Suprapubic skin (tissue), 4 donors: ENCODE measurements around the gene WDR91. TPM values are rescaled to one million over a fixed set of nuclear protein-coding genes. Genes with fewer than 3 reads are reported as not detected.
A peak's percentile ranks its signal among the peaks of the same experiment; 100 is the strongest.

Experiments
- DNase-seq, 2 donors: peaks; one replicate each; pipeline ENCODE4 v3.0.0-alpha.2; 2019; ENCODE audit warnings: low spot score in 2 of 2
- H3K27ac ChIP-seq: fragments of 200-600 bp; sonication (generic); one replicate; pipeline ENCODE4 v1.5.1; 2019
- H3K27me3 ChIP-seq: fragments of 200-600 bp; sonication (generic); one replicate; pipeline ENCODE4 v1.5.1; 2019
- H3K36me3 ChIP-seq: fragments of 200-600 bp; sonication (generic); one replicate; pipeline ENCODE4 v1.5.1; 2019
- H3K4me1 ChIP-seq: fragments of 200-600 bp; sonication (generic); one replicate; pipeline ENCODE4 v1.5.1; 2019
- H3K4me3 ChIP-seq: fragments of 200-600 bp; sonication (generic); one replicate; pipeline ENCODE4 v1.5.1; 2019; ENCODE audit warnings: mild to moderate bottlenecking
- H3K9me3 ChIP-seq: fragments of 200-600 bp; sonication (generic); one replicate; pipeline ENCODE4 v1.5.1; 2019
- EP300 ChIP-seq: sonication (generic); formaldehyde crosslinking; IDR thresholded peaks from one replicate; pipeline ENCODE4 v1.6.1; 2017; ENCODE audit warnings: antibody characterized with exemption
- POLR2A ChIP-seq, 2 donors: fragments of 450-650 bp; IDR thresholded peaks; one replicate each; pipeline ENCODE4 v1.6.1; 2017; ENCODE audit warnings: antibody characterized with exemption in 2 of 2, mild to moderate bottlenecking in 2 of 2, moderate library complexity in 2 of 2
- POLR2AphosphoS5 ChIP-seq, 3 donors: sonication (generic); formaldehyde crosslinking; IDR thresholded peaks; one replicate each; pipeline ENCODE4 v1.6.1; 2017; ENCODE audit warnings: antibody characterized with exemption in 3 of 3
- WGBS: methylation state at CpG from one replicate; pipeline ENCODE4 v1.1.5; 2018; 5-methylcytosine and 5-hydroxymethylcytosine counted together
- total RNA-seq, 4 donors: library from RNA; depleted of rRNA; stranded (reverse); fragments of >200 nt; gene quantifications; one replicate each; pipeline ENCODE4 v1.1.0, GENCODE V29; 2016
- TF ChIP-seq, protein P1 (sequence below), 2 donors: fragments of 200-600 bp in 1 of 2; fragments of 450-650 bp in 1 of 2; sonication (generic) in 1 of 2; IDR thresholded peaks; one replicate each; pipeline ENCODE4 v1.5.1; 2016 to 2019; ENCODE audit warnings: antibody characterized with exemption in 2 of 2, mild to moderate bottlenecking in 1 of 2, moderate library complexity in 1 of 2

The WDR91 gene
- total RNA-seq, 4 donors from 2014 or later, result 18.1 to 38.9 (median 29.4) TPM

DNA sequence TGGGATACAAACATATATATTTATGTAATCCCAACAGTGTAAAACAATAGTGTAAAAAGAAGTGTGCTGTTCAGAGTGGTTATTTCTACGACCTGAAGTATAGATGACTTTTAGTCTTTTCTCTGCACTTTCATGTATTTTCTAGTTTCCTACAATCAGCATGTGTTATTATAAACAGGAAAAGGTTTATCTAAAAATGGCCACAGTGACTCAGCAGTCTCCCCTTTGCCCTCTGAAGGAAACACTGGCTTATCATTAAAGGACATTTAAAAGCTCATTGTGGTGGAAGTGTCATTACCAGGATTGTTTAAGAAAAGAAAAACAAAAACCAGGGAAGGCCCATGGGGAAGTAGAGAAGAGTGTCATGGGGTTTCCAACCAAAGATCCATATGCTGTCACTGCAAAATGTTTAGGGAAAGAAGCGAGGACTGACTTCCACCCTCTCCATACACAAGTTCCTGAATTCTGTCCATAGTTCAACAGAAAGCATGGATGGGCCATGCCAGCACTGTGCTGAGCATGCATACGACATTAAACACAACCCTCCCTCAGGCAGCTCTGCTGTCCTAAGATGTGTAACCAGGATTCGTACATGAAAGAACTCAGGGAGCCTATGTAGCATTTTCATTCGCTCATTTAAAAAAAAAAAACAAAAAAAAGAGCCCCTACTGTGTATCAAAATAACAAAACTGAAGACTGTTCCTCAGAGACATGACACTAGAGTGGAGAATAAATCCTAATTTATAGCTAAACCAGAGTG, 51.0 kb downstream of the WDR91 start:
- DNase-seq, result no peak
- Histone ChIP-seq H3K9me3 (peaks cover 14% of the 10 kb centered on the region), H3K4me3 (no peak overlapping the region), H3K36me3 (peaks cover 10% of the 10 kb centered on the region), H3K27ac (peak overlapping the region; percentile 27), H3K27me3 (no peaks in the 10 kb centered on the region), H3K4me1 (peaks cover 18% of the 10 kb centered on the region)
- TF ChIP-seq, protein P1, sequence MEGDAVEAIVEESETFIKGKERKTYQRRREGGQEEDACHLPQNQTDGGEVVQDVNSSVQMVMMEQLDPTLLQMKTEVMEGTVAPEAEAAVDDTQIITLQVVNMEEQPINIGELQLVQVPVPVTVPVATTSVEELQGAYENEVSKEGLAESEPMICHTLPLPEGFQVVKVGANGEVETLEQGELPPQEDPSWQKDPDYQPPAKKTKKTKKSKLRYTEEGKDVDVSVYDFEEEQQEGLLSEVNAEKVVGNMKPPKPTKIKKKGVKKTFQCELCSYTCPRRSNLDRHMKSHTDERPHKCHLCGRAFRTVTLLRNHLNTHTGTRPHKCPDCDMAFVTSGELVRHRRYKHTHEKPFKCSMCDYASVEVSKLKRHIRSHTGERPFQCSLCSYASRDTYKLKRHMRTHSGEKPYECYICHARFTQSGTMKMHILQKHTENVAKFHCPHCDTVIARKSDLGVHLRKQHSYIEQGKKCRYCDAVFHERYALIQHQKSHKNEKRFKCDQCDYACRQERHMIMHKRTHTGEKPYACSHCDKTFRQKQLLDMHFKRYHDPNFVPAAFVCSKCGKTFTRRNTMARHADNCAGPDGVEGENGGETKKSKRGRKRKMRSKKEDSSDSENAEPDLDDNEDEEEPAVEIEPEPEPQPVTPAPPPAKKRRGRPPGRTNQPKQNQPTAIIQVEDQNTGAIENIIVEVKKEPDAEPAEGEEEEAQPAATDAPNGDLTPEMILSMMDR (IDR thresholded peaks at IDR 0.05), result no peak
- TF ChIP-seq EP300, result no peak
- 75% methylated on average over 5 of the region's 5 CpGs for WGBS

DNA sequence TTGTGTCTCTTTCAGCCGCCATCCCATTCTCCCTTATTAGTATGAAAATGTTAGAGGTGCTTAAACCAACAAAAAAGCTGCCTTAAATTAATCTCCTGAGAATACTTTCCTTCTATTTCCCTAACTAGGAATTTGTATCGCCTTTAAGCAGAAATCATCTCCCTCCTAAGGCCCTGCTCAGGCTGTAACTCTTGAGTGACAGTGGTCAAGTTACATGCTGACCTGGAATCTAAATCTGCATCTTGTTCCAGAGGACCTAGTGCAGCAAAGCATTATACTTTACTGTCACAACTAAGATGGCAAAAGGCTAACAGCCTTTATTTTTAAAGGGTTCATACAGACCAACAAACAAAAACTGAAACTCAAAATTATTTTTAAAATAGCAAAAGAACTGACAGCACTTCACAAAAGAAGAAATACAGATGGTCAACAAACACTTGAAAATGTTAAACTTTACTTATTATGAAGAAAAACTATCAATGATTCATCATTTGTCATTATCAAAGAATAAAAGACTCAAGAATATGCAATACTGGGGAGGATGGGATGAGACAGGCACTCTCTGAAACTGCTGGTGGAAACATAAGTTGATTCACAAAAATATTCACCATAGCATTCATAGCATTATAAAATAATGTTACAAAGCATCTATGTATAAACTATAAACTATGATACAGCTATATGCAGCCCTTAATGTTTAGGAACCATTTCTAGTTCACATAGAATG, 51.8 kb downstream of the WDR91 start:
- TF ChIP-seq POLR2AphosphoS5 (IDR thresholded peaks at IDR 0.05), result no peak
- no peak for TF ChIP-seq EP300
- TF ChIP-seq POLR2A (IDR thresholded peaks at IDR 0.05), result no peak
- TF ChIP-seq, protein P1 (IDR thresholded peaks at IDR 0.05), result no peak
- peaks cover 3% of the 10 kb centered on the region for H3K36me3 ChIP-seq
- 93% methylated on average over 2 of the region's 2 CpGs for WGBS
- peaks cover 14% of the 10 kb centered on the region for H3K4me1 ChIP-seq
- H3K27me3 ChIP-seq, result no peaks in the 10 kb centered on the region
- DNase-seq, result no peak
- H3K27ac ChIP-seq, result no peak overlapping the region
- no peak overlapping the region for H3K4me3 ChIP-seq
- peaks cover 14% of the 10 kb centered on the region for H3K9me3 ChIP-seq

DNA sequence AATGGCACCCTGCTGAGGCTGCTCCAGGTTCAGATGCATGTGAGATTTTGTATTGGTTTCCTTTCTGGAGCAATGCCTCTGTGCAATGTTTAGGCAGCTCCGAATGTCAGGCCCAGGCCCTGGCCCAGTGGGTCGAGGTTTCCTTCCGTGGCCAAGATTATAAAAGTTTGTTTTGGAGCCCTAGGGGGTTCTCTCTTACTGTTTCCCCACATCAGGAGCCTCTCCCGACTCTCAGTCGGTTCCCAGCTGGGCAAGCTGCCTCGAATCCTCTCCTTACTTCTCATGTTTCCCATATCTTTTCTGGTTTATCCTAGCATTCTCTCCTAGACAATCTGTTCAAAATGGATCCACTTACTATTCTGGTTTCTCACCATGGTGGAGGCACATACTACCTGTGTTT, 52.5 kb downstream of the WDR91 start:
- no peak overlapping the region for H3K4me3 ChIP-seq
- peaks cover 14% of the 10 kb centered on the region for H3K4me1 ChIP-seq
- no peaks in the 10 kb centered on the region for H3K27me3 ChIP-seq
- peaks cover 14% of the 10 kb centered on the region for H3K9me3 ChIP-seq
- TF ChIP-seq POLR2A (IDR thresholded peaks at IDR 0.05) (no peak), EP300 (no peak), POLR2AphosphoS5 (IDR thresholded peaks at IDR 0.05) (no peak)
- TF ChIP-seq, protein P1 (IDR thresholded peaks at IDR 0.05), result no peak
- DNase-seq, result no peak
- WGBS, result 87% methylated on average over 6 of the region's 6 CpGs
- H3K27ac ChIP-seq, result no peak overlapping the region
- H3K36me3 ChIP-seq, result no peaks in the 10 kb centered on the region

DNA sequence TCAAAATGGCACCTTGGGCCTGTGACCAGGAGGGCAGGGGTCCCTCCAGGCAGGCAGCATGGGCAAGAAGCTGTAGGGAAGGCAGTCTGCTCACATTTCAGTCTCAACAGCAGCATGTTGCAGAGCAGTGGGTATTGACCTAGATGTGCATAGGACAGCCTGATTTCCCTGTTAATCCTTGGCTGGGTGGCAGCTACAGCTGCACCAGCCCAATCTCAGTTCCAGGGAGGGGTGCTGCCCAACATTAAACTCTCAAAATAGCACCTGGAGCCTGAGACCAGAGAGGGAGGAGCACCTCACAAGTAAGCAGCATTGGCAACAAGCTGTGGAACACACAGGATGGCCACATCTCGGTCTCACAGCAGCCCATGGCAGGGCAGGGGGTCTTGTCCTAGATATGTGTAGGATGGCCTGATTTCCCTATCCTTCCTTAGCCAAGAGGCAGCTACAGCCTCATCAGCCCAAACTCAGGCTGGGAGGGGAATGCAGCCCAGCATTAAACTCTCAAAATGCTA, 53.1 kb downstream of the WDR91 start:
- no peak for DNase-seq
- Histone ChIP-seq H3K4me3 (no peak overlapping the region), H3K27me3 (no peaks in the 10 kb centered on the region), H3K4me1 (peaks cover 14% of the 10 kb centered on the region), H3K9me3 (peaks cover 14% of the 10 kb centered on the region), H3K27ac (no peak overlapping the region), H3K36me3 (no peaks in the 10 kb centered on the region)
- no CpG with 5 or more reads among the region's 1 CpG for WGBS
- TF ChIP-seq, protein P1 (IDR thresholded peaks at IDR 0.05), result no peak
- TF ChIP-seq EP300 (no peak), POLR2A (IDR thresholded peaks at IDR 0.05) (no peak), POLR2AphosphoS5 (IDR thresholded peaks at IDR 0.05) (no peak)

DNA sequence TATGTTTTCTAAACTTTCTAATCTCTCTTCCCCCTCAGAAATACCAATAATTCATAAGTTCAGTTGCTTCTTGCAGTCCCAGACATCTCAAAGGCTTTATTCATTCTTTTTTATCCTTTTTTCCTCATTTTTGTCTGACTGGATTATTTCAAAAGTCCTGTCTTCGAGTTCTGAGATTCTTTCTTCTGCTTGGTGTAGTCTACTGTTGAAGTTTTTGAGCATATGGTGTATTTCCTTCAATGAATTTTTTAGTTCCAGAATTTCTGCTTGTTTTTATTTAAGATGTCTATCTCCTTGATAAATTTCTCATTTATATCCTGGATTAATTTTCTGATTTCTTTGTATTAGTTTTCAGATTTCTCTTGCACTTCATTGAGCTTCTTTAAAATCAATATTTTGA, 55.0 kb downstream of the WDR91 start:
- Histone ChIP-seq H3K4me1 (peaks cover 14% of the 10 kb centered on the region), H3K27ac (no peak overlapping the region), H3K9me3 (peaks cover 14% of the 10 kb centered on the region), H3K27me3 (no peaks in the 10 kb centered on the region), H3K36me3 (no peaks in the 10 kb centered on the region), H3K4me3 (no peak overlapping the region)
- WGBS, result 94% methylated on average over 1 of the region's 1 CpG
- no peak for DNase-seq
- TF ChIP-seq POLR2AphosphoS5 (IDR thresholded peaks at IDR 0.05) (no peak), POLR2A (IDR thresholded peaks at IDR 0.05) (no peak), EP300 (no peak)
- TF ChIP-seq, protein P1 (IDR thresholded peaks at IDR 0.05), result no peak
